IMR-90 (cell line): ENCODE data around the gene CELSR1. TPM values are rescaled to one million over a fixed set of nuclear protein-coding genes. Genes with fewer than 3 reads are reported as not detected.

Experiments
- ATAC-seq: fragments of 200-7000 bp; cut with Tn5 transposase; 2 replicates; pipeline ENCODE4 v1.9.1; 2020; ENCODE audit warnings: low read depth, mild to moderate bottlenecking, moderate library complexity
- BruUV-seq: library from RNA; stranded (reverse); fragments of 400-500 nt; replicated peaks from 2 replicates; lab custom pipeline; 2021; lab: Mats Ljungman, UMichigan
- CTCF ChIA-PET: fragments of 300-600 bp; formaldehyde crosslinking; extraction: SDS; loops from one replicate; lab custom pipeline; 2021; ENCODE audit warnings: antibody characterized with exemption; lab: Yijun Ruan, JAX
- POLR2A ChIA-PET: fragments of 300-600 bp; sonication (Branson Sonifier 250); formaldehyde crosslinking; loops from one replicate; lab custom pipeline; 2022; ENCODE audit warnings: antibody characterized with exemption; ENCODE audit not compliant: unreplicated experiment; lab: Charles Lee
- DNase-seq: peaks from one replicate; pipeline ENCODE4 v3.0.0; 2013
- H2AFZ ChIP-seq: replicated peaks from 2 replicates; pipeline ENCODE3; 2013; ENCODE audit warnings: low read length, mild to moderate bottlenecking; ENCODE audit not compliant: poor library complexity
- H2AK5ac ChIP-seq: 2 replicates; pipeline ENCODE4 v1.6.1; 2013; ENCODE audit warnings: low read depth, low read length, inconsistent platforms
- H2AK9ac ChIP-seq: replicated peaks from 2 replicates; pipeline ENCODE3; 2013; ENCODE audit warnings: mild to moderate bottlenecking, low read depth, low read length, moderate library complexity; ENCODE audit not compliant: poor library complexity
- H2BK120ac ChIP-seq: 2 replicates; pipeline ENCODE4 v1.6.1; 2013; ENCODE audit warnings: low read depth, low read length, inconsistent platforms
- H2BK15ac ChIP-seq: 3 replicates; pipeline ENCODE4 v1.6.1; 2013; ENCODE audit warnings: low read depth, low read length, inconsistent platforms
- H2BK20ac ChIP-seq: 2 replicates; pipeline ENCODE4 v1.6.1; 2013; ENCODE audit warnings: low read depth, mild to moderate bottlenecking, inconsistent platforms, low read length, moderate library complexity
- H2BK5ac ChIP-seq: 2 replicates; pipeline ENCODE4 v1.6.1; 2013; ENCODE audit warnings: mild to moderate bottlenecking, low read depth, low read length, inconsistent platforms; ENCODE audit not compliant: poor library complexity, severe bottlenecking
- H3K14ac ChIP-seq: replicated peaks from 2 replicates; pipeline ENCODE4 v1.6.1; 2013; ENCODE audit warnings: low read depth, low read length, inconsistent platforms
- H3K18ac ChIP-seq: 2 replicates; pipeline ENCODE4 v1.6.1; 2013; ENCODE audit warnings: low read depth, low read length, control low read depth
- H3K23ac ChIP-seq: 2 replicates; pipeline ENCODE4 v1.6.1; 2013; ENCODE audit warnings: low read depth, low read length, inconsistent platforms
- H3K27ac ChIP-seq: 2 replicates; pipeline ENCODE4 v1.5.1; 2013; ENCODE audit warnings: mild to moderate bottlenecking, control low read depth, low read length; ENCODE audit not compliant: insufficient read depth
- H3K27me3 ChIP-seq: 2 replicates; pipeline ENCODE4 v1.6.1; 2013; ENCODE audit warnings: low read length; ENCODE audit not compliant: control insufficient read depth, insufficient read depth
- H3K36me3 ChIP-seq: 2 replicates; pipeline ENCODE4 v1.6.1; 2013; ENCODE audit warnings: low read length, mixed read lengths; ENCODE audit not compliant: control insufficient read depth, insufficient read depth
- H3K4ac ChIP-seq: 2 replicates; pipeline ENCODE4 v1.6.1; 2013; ENCODE audit warnings: low read depth, low read length, inconsistent platforms
- H3K4me1 ChIP-seq: 2 replicates; pipeline ENCODE4 v1.6.1; 2013; ENCODE audit warnings: low read length, mixed read lengths; ENCODE audit not compliant: control insufficient read depth, insufficient read depth
- H3K4me2 ChIP-seq: 2 replicates; pipeline ENCODE4 v1.6.1; 2013; ENCODE audit warnings: low read depth, mild to moderate bottlenecking, control low read depth, low read length, moderate library complexity
- H3K4me3 ChIP-seq: 2 replicates; pipeline ENCODE4 v1.5.1; 2013; ENCODE audit warnings: low read depth, mild to moderate bottlenecking, control low read depth, low read length, moderate library complexity; ENCODE audit not compliant: insufficient read depth
- H3K56ac ChIP-seq: 2 replicates; pipeline ENCODE4 v1.6.1; 2013; ENCODE audit warnings: low read length, inconsistent platforms; ENCODE audit not compliant: insufficient read depth; ENCODE audit errors: extremely low read depth
- H3K79me1 ChIP-seq, 2 experiments: 2 replicates each; pipeline ENCODE4 v1.6.1; 2013; ENCODE audit warnings: low read length in 2 of 2, inconsistent platforms in 1 of 2, low read depth in 1 of 2
- H3K9ac ChIP-seq: 2 replicates; pipeline ENCODE4 v1.6.1; 2013; ENCODE audit warnings: low read depth, low read length, control low read depth
- H3K9me1 ChIP-seq: 2 replicates; pipeline ENCODE4 v1.6.1; 2013; ENCODE audit warnings: low read length, inconsistent platforms; ENCODE audit not compliant: insufficient read depth
- H3K9me3 ChIP-seq: 2 replicates; pipeline ENCODE4 v1.6.1; 2013; ENCODE audit warnings: low read length; ENCODE audit not compliant: control insufficient read depth, insufficient read depth
- H4K20me1 ChIP-seq: 2 replicates; pipeline ENCODE4 v1.6.1; 2013; ENCODE audit warnings: low read length, inconsistent platforms; ENCODE audit not compliant: insufficient read depth
- H4K5ac ChIP-seq: 2 replicates; pipeline ENCODE4 v1.6.1; 2013; ENCODE audit warnings: mild to moderate bottlenecking, low read depth, low read length, control low read depth
- H4K8ac ChIP-seq, 2 experiments: 2 replicates each; pipeline ENCODE4 v1.6.1; 2013; ENCODE audit warnings: low read depth in 2 of 2, low read length in 2 of 2, control low read depth in 1 of 2, inconsistent platforms in 1 of 2
- H4K91ac ChIP-seq: 2 replicates; pipeline ENCODE4 v1.6.1; 2013; ENCODE audit warnings: low read depth, low read length, inconsistent platforms; ENCODE audit not compliant: insufficient read depth
- MAZ ChIP-seq: IDR thresholded peaks from 2 replicates; pipeline ENCODE4 v1.6.1; 2012; ENCODE audit warnings: low read depth, mild to moderate bottlenecking, low read length, improper control_type of control experiment, moderate library complexity, borderline replicate concordance
- NFE2L2 ChIP-seq: fragments of 150-350 bp; IDR thresholded peaks from 2 replicates; pipeline ENCODE4 v1.6.1; 2016; ENCODE audit warnings: low read depth, mild to moderate bottlenecking, low read length
- POLR2A ChIP-seq: IDR thresholded peaks from 2 replicates; pipeline ENCODE4 v1.6.1; 2012; ENCODE audit warnings: mild to moderate bottlenecking, low read depth, low read length
- USF2 ChIP-seq: fragments of 150-350 bp; IDR thresholded peaks from 2 replicates; pipeline ENCODE4 v1.6.1; 2017; ENCODE audit warnings: mild to moderate bottlenecking, antibody characterized with exemption, low read length, low read depth
- WGBS, 2 experiments: methylation state at CpG; one replicate each; pipeline versions ENCODE4 v1.1.5 to v1.1.7; 2013; ENCODE audit warnings: missing lambda C conversion rate in 2 of 2; ENCODE audit not compliant: insufficient read length in 1 of 2; ENCODE audit errors: extremely low coverage in 2 of 2; 5-methylcytosine and 5-hydroxymethylcytosine counted together
- dilution Hi-C: fragments of 300-500 bp; cut with HindIII; formaldehyde crosslinking; loops from one replicate; pipeline ENCODE4 v1.14.3; 2018; ENCODE audit warnings: low sequenced_read_pairs; ENCODE audit not compliant: unreplicated experiment
- in situ Hi-C: fragments of 300-500 bp; cut with MboI; formaldehyde crosslinking; loops from 3 replicates; pipeline ENCODE4 v1.14.3; 2019; ENCODE audit warnings: low sequenced_read_pairs, inconsistent platforms, mixed read lengths
- intact Hi-C: fragments of 100-400 bp; cut with micrococcal nuclease; formaldehyde crosslinking; loops from 2 replicates; pipeline ENCODE4 v1.10.0; 2022
- polyA plus RNA-seq, 3 experiments: library from polyadenylated mRNA; depleted of rRNA; stranded (reverse); fragments of >200 nt; gene quantifications; 2 replicates each; pipeline ENCODE4 v1.2.3, GENCODE V29; 2012; ENCODE audit warnings: low replicate concordance in 1 of 3
- total RNA-seq: library from RNA; depleted of rRNA; stranded (reverse); fragments of >200 nt; gene quantifications from 2 replicates; pipeline ENCODE4 v1.2.3, GENCODE V29; 2012

The CELSR1 gene
- total and polyA plus RNA-seq, 2 of the 4 experiments (the other 2 are of a cell fraction): 0.36 to 0.82 TPM

- H2AK5ac ChIP-seq: no peak overlapping the region
- intact Hi-C loops: no loop called here
- POLR2A ChIA-PET: no interaction called here
- in situ Hi-C loops: no loop called here
- H3K27ac ChIP-seq: no peak overlapping the region
- BruUV-seq: no TSS peak
- no peak overlapping the region for H3K18ac ChIP-seq
- H4K20me1 ChIP-seq: no peaks in the 10 kb centered on the region
- DNase-seq (no peak), ATAC-seq (no peak)
- no peak overlapping the region for H3K9ac ChIP-seq
- H3K23ac ChIP-seq: no peak overlapping the region
- H3K9me3 ChIP-seq: no peaks in the 10 kb centered on the region
- no peaks in the 10 kb centered on the region for H3K4me1 ChIP-seq
- H3K4me3 ChIP-seq: no peak overlapping the region
- H4K5ac ChIP-seq: no peak overlapping the region
- no peak overlapping the region for H3K14ac ChIP-seq
- H3K4me2 ChIP-seq: no peak overlapping the region
- H4K91ac ChIP-seq: no peak overlapping the region
- CTCF ChIA-PET: no interaction called here
- H3K36me3 ChIP-seq: no peaks in the 10 kb centered on the region
- no CpG with 5 or more reads among the region's 15 CpGs for WGBS, 2 experiments
- H2BK120ac ChIP-seq: no peak overlapping the region
- TF ChIP-seq POLR2A (no peak), NFE2L2 (no peak), USF2 (no peak), MAZ (no peak)
- no peak overlapping the region for H2AFZ ChIP-seq
- H3K79me1 ChIP-seq: no peaks in the 10 kb centered on the region
- H3K27me3 ChIP-seq: peaks cover 8% of the 10 kb centered on the region
- H2BK5ac ChIP-seq: no peak overlapping the region
- dilution Hi-C loops: no loop called here
- no peak overlapping the region for H3K4ac ChIP-seq
- no peak overlapping the region for H2BK20ac ChIP-seq
- H3K56ac ChIP-seq: no peak overlapping the region
- no peak overlapping the region for H2BK15ac ChIP-seq
- no peak overlapping the region for H2AK9ac ChIP-seq
- H4K8ac ChIP-seq: no peak overlapping the region
- H3K9me1 ChIP-seq: no peaks in the 10 kb centered on the region
Observed at GRCh38 chr22:46406791-46407190, 130.6 kb downstream of the CELSR1 start.
